ENCODE data around the gene IFT81.

- TF ChIP-seq, protein P1, sequence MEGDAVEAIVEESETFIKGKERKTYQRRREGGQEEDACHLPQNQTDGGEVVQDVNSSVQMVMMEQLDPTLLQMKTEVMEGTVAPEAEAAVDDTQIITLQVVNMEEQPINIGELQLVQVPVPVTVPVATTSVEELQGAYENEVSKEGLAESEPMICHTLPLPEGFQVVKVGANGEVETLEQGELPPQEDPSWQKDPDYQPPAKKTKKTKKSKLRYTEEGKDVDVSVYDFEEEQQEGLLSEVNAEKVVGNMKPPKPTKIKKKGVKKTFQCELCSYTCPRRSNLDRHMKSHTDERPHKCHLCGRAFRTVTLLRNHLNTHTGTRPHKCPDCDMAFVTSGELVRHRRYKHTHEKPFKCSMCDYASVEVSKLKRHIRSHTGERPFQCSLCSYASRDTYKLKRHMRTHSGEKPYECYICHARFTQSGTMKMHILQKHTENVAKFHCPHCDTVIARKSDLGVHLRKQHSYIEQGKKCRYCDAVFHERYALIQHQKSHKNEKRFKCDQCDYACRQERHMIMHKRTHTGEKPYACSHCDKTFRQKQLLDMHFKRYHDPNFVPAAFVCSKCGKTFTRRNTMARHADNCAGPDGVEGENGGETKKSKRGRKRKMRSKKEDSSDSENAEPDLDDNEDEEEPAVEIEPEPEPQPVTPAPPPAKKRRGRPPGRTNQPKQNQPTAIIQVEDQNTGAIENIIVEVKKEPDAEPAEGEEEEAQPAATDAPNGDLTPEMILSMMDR (IDR thresholded peaks at IDR 0.05) = no peak
- no peak for TF ChIP-seq POLR2A (IDR thresholded peaks at IDR 0.05)
Measured at GRCh38 chr12:110175201-110175600, 51.0 kb downstream of the IFT81 start.
